Skeletal muscle tissue (tissue), 4 donors: ENCODE measurements around the gene ZNF512B. TPM values are rescaled to one million over a fixed set of nuclear protein-coding genes. Genes with fewer than 3 reads are reported as not detected.
"Not testable (repeated sequence)": the region's sequence is repeated elsewhere in the genome, so short reads cannot be mapped to it uniquely, and the experiment has no call there.

Experiments
- H3K27ac ChIP-seq: one replicate; pipeline ENCODE4 v1.7.0; 2013; ENCODE audit warnings: mild to moderate bottlenecking, low read depth, low read length, inconsistent platforms
- H3K27me3 ChIP-seq, 3 donors: one replicate each; pipeline ENCODE4 v1.7.0; 2013; ENCODE audit warnings: low read length in 3 of 3; ENCODE audit not compliant: control insufficient read depth in 3 of 3, insufficient read depth in 3 of 3
- H3K36me3 ChIP-seq, 3 donors: one replicate each; pipeline ENCODE4 v1.7.0; 2013; ENCODE audit warnings: low read length in 3 of 3; ENCODE audit not compliant: control insufficient read depth in 3 of 3, insufficient read depth in 3 of 3
- H3K4me1 ChIP-seq, 3 donors: one replicate each; pipeline ENCODE4 v1.7.0; 2013; ENCODE audit warnings: low read length in 3 of 3, mild to moderate bottlenecking in 3 of 3; ENCODE audit not compliant: control insufficient read depth in 3 of 3, insufficient read depth in 3 of 3
- H3K4me3 ChIP-seq, 3 donors: one replicate each; pipeline ENCODE4 v1.7.0; 2013; ENCODE audit warnings: low read length in 3 of 3
- H3K9ac ChIP-seq, 3 donors: one replicate each; pipeline ENCODE4 v1.7.0; 2013; ENCODE audit warnings: low read length in 3 of 3, mild to moderate bottlenecking in 3 of 3, moderate library complexity in 2 of 3, low read depth in 1 of 3
- H3K9me3 ChIP-seq, 3 donors: one replicate each; pipeline ENCODE4 v1.7.0; 2013; ENCODE audit warnings: low read length in 3 of 3; ENCODE audit not compliant: control insufficient read depth in 3 of 3
- total RNA-seq: library from RNA; depleted of rRNA; stranded (reverse); fragments of >200 nt; gene quantifications from one replicate; pipeline ENCODE4 v1.2.3, GENCODE V29; 2014
- donor health status: Osteomylitis.

The ZNF512B gene
- total RNA-seq, 1 donor from 2014 or later: 8.9 TPM

- H3K9me3 ChIP-seq, H3K4me3 ChIP-seq, H3K27ac ChIP-seq, H3K9ac ChIP-seq, H3K27me3 ChIP-seq: not testable (repeated sequence)
- peaks cover 3 to 10% (median 10%) of the 10 kb centered on the region in 3 donors for H3K36me3 ChIP-seq
- H3K4me1 ChIP-seq: peaks cover 22 to 31% (median 30%) of the 10 kb centered on the region in 3 donors
These were observed 2.2 kb upstream of the ZNF512B start for GRCh38 chr20:63971960-63972311.

GRCh38 chr20:63970714-63971431 lies 1.1 kb upstream of the ZNF512B start:
- Histone ChIP-seq H3K9ac (peak overlapping the region in 1 of 3 donors; percentile 72), H3K4me3 (no peak overlapping the region), H3K4me1 (peaks cover 22 to 31% (median 30%) of the 10 kb centered on the region in 3 donors), H3K9me3 (no peaks in the 10 kb centered on the region), H3K27me3 (no peaks in the 10 kb centered on the region), H3K36me3 (peaks cover 11 to 20% (median 17%) of the 10 kb centered on the region in 3 donors), H3K27ac (no peak overlapping the region)

GRCh38 chr20:63968928-63969760 lies 586 bp downstream of the ZNF512B start:
- Histone ChIP-seq H3K27me3 (no peaks in the 10 kb centered on the region), H3K4me3 (peak overlapping the region; percentile 62 to 72 (median 70)), H3K4me1 (peaks cover 22 to 29% (median 28%) of the 10 kb centered on the region in 3 donors), H3K9ac (peak overlapping the region; percentile 77 to 88 (median 86)), H3K36me3 (peaks cover 15 to 24% (median 20%) of the 10 kb centered on the region in 3 donors), H3K9me3 (no peaks in the 10 kb centered on the region), H3K27ac (peak overlapping the region; percentile 30)

- Histone ChIP-seq H3K4me3 (peak overlapping the region; percentile 62 to 72 (median 70)), H3K36me3 (peaks cover 22 to 29% (median 28%) of the 10 kb centered on the region in 3 donors), H3K9ac (peak overlapping the region; percentile 77 to 88 (median 86)), H3K9me3 (no peaks in the 10 kb centered on the region), H3K27me3 (no peaks in the 10 kb centered on the region), H3K27ac (peak overlapping the region; percentile 30), H3K4me1 (peaks cover 18 to 23% (median 21%) of the 10 kb centered on the region in 3 donors)
These were observed 1.4 kb downstream of the ZNF512B start for GRCh38 chr20:63968136-63968927.

GRCh38 chr20:63967330-63968135 lies 2.2 kb downstream of the ZNF512B start:
- H3K36me3 ChIP-seq: peaks cover 28 to 33% (median 32%) of the 10 kb centered on the region in 3 donors
- no peak overlapping the region for H3K4me3 ChIP-seq
- no peak overlapping the region for H3K27ac ChIP-seq
- no peak overlapping the region for H3K9ac ChIP-seq
- no peaks in the 10 kb centered on the region for H3K9me3 ChIP-seq
- H3K27me3 ChIP-seq: no peaks in the 10 kb centered on the region
- peaks cover 14 to 17% (median 16%) of the 10 kb centered on the region in 3 donors for H3K4me1 ChIP-seq

- no peaks in the 10 kb centered on the region for H3K9me3 ChIP-seq
- no peaks in the 10 kb centered on the region for H3K27me3 ChIP-seq
- no peak overlapping the region for H3K27ac ChIP-seq
- H3K9ac ChIP-seq: no peak overlapping the region
- H3K4me3 ChIP-seq: no peak overlapping the region
- peaks cover 14 to 15% (median 14%) of the 10 kb centered on the region in 3 donors for H3K4me1 ChIP-seq
- peaks cover 29 to 39% (median 32%) of the 10 kb centered on the region in 3 donors for H3K36me3 ChIP-seq
These were observed 2.8 kb downstream of the ZNF512B start for GRCh38 chr20:63966944-63967322.

- Histone ChIP-seq H3K36me3 (peaks cover 34 to 44% (median 35%) of the 10 kb centered on the region in 3 donors), H3K4me1 (peaks cover 14 to 15% (median 14%) of the 10 kb centered on the region in 3 donors)
These were observed 3.4 kb downstream of the ZNF512B start for GRCh38 chr20:63966172-63966943.

GRCh38 chr20:63964412-63964811 lies 5.3 kb downstream of the ZNF512B start:
- Histone ChIP-seq H3K27me3 (no peaks in the 10 kb centered on the region), H3K9ac (no peak overlapping the region), H3K4me1 (peaks cover 8 to 9% (median 9%) of the 10 kb centered on the region in 3 donors), H3K27ac (no peak overlapping the region), H3K4me3 (no peak overlapping the region), H3K9me3 (no peaks in the 10 kb centered on the region), H3K36me3 (peaks cover 35 to 53% (median 40%) of the 10 kb centered on the region in 3 donors)

More at GRCh38 chr20:63966172-63966943, 3.4 kb downstream of the ZNF512B start:
- no peaks in the 10 kb centered on the region for H3K27me3 ChIP-seq
- no peak overlapping the region for H3K9ac ChIP-seq
- no peak overlapping the region for H3K4me3 ChIP-seq
- no peak overlapping the region for H3K27ac ChIP-seq
- H3K9me3 ChIP-seq: no peaks in the 10 kb centered on the region
